Measurements from ENCODE around the gene CARD11. TPM values are rescaled to one million over a fixed set of nuclear protein-coding genes. Genes with fewer than 3 reads are reported as not detected.

The CARD11 gene
- polyA plus RNA-seq, 1 donor: 4.8 TPM

DNA sequence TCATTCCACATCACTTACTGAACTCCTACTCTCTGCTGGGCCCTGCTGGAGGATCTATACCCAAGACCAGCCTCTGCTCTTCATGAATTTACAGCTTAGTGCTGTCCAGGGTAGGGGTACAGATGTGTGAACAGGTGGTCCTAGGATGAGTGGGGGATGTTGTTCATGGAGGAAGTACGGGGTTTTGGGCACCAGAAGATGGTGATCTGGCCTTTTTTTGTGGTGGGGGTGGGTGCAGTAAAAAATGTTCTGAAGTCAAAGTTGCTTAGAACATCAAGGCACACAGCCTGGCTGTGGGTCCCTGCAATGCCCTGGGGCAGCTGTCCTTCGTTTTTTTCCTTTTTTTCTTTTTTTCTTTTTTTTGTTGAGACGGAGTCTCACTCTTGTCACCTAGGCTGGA lies 165.4 kb downstream of the CARD11 start:
- Histone ChIP-seq H3K27me3 (ENCODE audit: control insufficient read depth, insufficient read depth, low read length) (no peaks in the 10 kb centered on the region), H3K4me1 (ENCODE audit: control insufficient read depth, insufficient read depth, low read length) (no peaks in the 10 kb centered on the region), H3K36me3 (ENCODE audit: control insufficient read depth, insufficient read depth, low read length) (no peaks in the 10 kb centered on the region), H3K27ac (ENCODE audit: low read length) (no peak overlapping the region), H3K9me3 (ENCODE audit: control insufficient read depth, low read depth, low read length) (peaks cover 3% of the 10 kb centered on the region), H3K4me3 (ENCODE audit: low read length) (no peak overlapping the region)
- 92% methylated on average over 2 of the region's 3 CpGs for WGBS (ENCODE audit: insufficient coverage, low lambda C conversion rate)
- no peak for DNase-seq

GRCh38 chr7:2876031-2876731 lies 167.5 kb downstream of the CARD11 start:
- Histone ChIP-seq H3K4me3 (ENCODE audit: low read length) (no peak overlapping the region), H3K27me3 (ENCODE audit: control insufficient read depth, insufficient read depth, low read length) (no peaks in the 10 kb centered on the region), H3K9me3 (ENCODE audit: control insufficient read depth, low read depth, low read length) (peaks cover 3% of the 10 kb centered on the region), H3K36me3 (ENCODE audit: control insufficient read depth, insufficient read depth, low read length) (no peaks in the 10 kb centered on the region), H3K27ac (ENCODE audit: low read length) (no peak overlapping the region), H3K4me1 (ENCODE audit: control insufficient read depth, insufficient read depth, low read length) (no peaks in the 10 kb centered on the region)
- WGBS (ENCODE audit: insufficient coverage, low lambda C conversion rate): no CpG with 5 or more reads among the region's 24 CpGs
- no peak for DNase-seq

- no peak for DNase-seq
- Histone ChIP-seq H3K27ac (ENCODE audit: low read length) (no peak overlapping the region), H3K36me3 (ENCODE audit: control insufficient read depth, insufficient read depth, low read length) (no peaks in the 10 kb centered on the region), H3K27me3 (ENCODE audit: control insufficient read depth, insufficient read depth, low read length) (no peaks in the 10 kb centered on the region), H3K9me3 (ENCODE audit: control insufficient read depth, low read depth, low read length) (peaks cover 3% of the 10 kb centered on the region), H3K4me1 (ENCODE audit: control insufficient read depth, insufficient read depth, low read length) (peaks cover 3% of the 10 kb centered on the region), H3K4me3 (ENCODE audit: low read length) (no peak overlapping the region)
- 20% methylated on average over 1 of the region's 7 CpGs for WGBS (ENCODE audit: insufficient coverage, low lambda C conversion rate)
Measured at GRCh38 chr7:2873686-2874551, 169.7 kb downstream of the CARD11 start.

- peaks cover 3% of the 10 kb centered on the region for H3K4me1 ChIP-seq (ENCODE audit: control insufficient read depth, insufficient read depth, low read length)
- H3K27ac ChIP-seq (ENCODE audit: low read length): no peak overlapping the region
- no peaks in the 10 kb centered on the region for H3K27me3 ChIP-seq (ENCODE audit: control insufficient read depth, insufficient read depth, low read length)
- peaks cover 3% of the 10 kb centered on the region for H3K9me3 ChIP-seq (ENCODE audit: control insufficient read depth, low read depth, low read length)
- WGBS (ENCODE audit: insufficient coverage, low lambda C conversion rate): no CpG with 5 or more reads among the region's 10 CpGs
- H3K36me3 ChIP-seq (ENCODE audit: control insufficient read depth, insufficient read depth, low read length): no peaks in the 10 kb centered on the region
- no peak overlapping the region for H3K4me3 ChIP-seq (ENCODE audit: low read length)
- no peak for DNase-seq
Measured at GRCh38 chr7:2873146-2873545, 170.5 kb downstream of the CARD11 start.

DNA sequence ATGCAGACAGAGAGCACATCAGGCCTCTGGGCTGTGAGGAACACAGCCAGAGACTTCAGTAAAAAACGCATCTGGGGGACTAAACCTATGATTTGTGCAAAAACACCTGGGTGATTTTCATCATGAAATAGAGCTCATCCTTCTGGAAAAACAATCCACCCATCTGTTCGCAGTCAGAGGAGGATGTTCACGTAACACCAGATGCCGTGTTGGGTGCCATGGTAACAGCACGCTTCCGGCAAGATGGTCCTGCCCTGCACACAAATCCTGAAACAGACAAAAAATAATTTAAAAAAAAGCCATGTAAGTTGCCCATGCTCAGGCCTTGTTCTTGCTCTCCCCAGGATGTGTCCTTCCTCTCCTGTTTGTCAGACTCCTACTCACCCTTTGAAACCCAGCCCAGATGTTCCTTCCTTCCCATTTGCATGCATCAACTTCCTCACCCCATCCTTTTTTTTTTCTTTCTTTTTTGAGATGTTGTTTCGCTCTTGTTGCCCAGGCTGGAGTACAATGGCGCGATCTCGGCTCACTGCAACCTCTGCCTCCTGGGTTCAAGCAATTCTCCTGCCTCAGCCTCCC lies 171.3 kb downstream of the CARD11 start:
- H3K9me3 ChIP-seq (ENCODE audit: control insufficient read depth, low read depth, low read length): peaks cover 3% of the 10 kb centered on the region
- H3K36me3 ChIP-seq (ENCODE audit: control insufficient read depth, insufficient read depth, low read length): no peaks in the 10 kb centered on the region
- no peak overlapping the region for H3K4me3 ChIP-seq (ENCODE audit: low read length)
- no CpG with 5 or more reads among the region's 10 CpGs for WGBS (ENCODE audit: insufficient coverage, low lambda C conversion rate)
- no peak for DNase-seq
- peaks cover 3% of the 10 kb centered on the region for H3K4me1 ChIP-seq (ENCODE audit: control insufficient read depth, insufficient read depth, low read length)
- no peaks in the 10 kb centered on the region for H3K27me3 ChIP-seq (ENCODE audit: control insufficient read depth, insufficient read depth, low read length)
- no peak overlapping the region for H3K27ac ChIP-seq (ENCODE audit: low read length)

- Histone ChIP-seq H3K4me1 (ENCODE audit: control insufficient read depth, insufficient read depth, low read length) (peaks cover 3% of the 10 kb centered on the region), H3K27me3 (ENCODE audit: control insufficient read depth, insufficient read depth, low read length) (no peaks in the 10 kb centered on the region), H3K36me3 (ENCODE audit: control insufficient read depth, insufficient read depth, low read length) (no peaks in the 10 kb centered on the region), H3K27ac (ENCODE audit: low read length) (no peak overlapping the region), H3K4me3 (ENCODE audit: low read length) (no peak overlapping the region), H3K9me3 (ENCODE audit: control insufficient read depth, low read depth, low read length) (no peaks in the 10 kb centered on the region)
- DNase-seq: peak; percentile 40 to 41
- 67% methylated on average over 3 of the region's 10 CpGs for WGBS (ENCODE audit: insufficient coverage, low lambda C conversion rate)
Measured at GRCh38 chr7:2870471-2870931, 173.2 kb downstream of the CARD11 start.

GRCh38 chr7:2869981-2870380 lies 173.7 kb downstream of the CARD11 start:
- no peaks in the 10 kb centered on the region for H3K36me3 ChIP-seq (ENCODE audit: control insufficient read depth, insufficient read depth, low read length)
- H3K4me1 ChIP-seq (ENCODE audit: control insufficient read depth, insufficient read depth, low read length): peaks cover 3% of the 10 kb centered on the region
- no peak overlapping the region for H3K4me3 ChIP-seq (ENCODE audit: low read length)
- DNase-seq: no peak
- no CpG with 5 or more reads among the region's 15 CpGs for WGBS (ENCODE audit: insufficient coverage, low lambda C conversion rate)
- no peaks in the 10 kb centered on the region for H3K27me3 ChIP-seq (ENCODE audit: control insufficient read depth, insufficient read depth, low read length)
- H3K27ac ChIP-seq (ENCODE audit: low read length): no peak overlapping the region
- H3K9me3 ChIP-seq (ENCODE audit: control insufficient read depth, low read depth, low read length): no peaks in the 10 kb centered on the region

DNA sequence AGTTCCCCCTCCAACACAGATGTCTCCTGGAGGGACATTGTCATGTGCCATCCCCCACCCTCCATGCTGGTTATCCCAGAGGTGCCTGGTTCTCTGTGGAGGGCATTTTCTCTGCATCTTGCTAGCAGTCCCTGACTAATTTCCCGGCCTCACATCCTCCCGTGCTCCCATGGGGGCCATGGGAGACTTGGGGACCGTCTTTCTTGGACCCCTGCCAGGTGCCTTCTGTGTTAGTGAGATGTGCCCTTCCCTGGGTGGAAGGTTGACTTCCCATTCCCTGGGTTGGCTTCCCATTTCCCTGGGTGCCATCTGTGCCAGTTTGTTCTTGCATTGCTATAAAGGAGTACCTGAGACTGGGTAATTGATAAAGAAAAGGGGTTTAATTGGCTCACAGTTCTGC lies 177.1 kb downstream of the CARD11 start:
- DNase-seq: no peak
- no peak overlapping the region for H3K4me3 ChIP-seq (ENCODE audit: low read length)
- H3K27ac ChIP-seq (ENCODE audit: low read length): no peak overlapping the region
- H3K36me3 ChIP-seq (ENCODE audit: control insufficient read depth, insufficient read depth, low read length): no peaks in the 10 kb centered on the region
- H3K9me3 ChIP-seq (ENCODE audit: control insufficient read depth, low read depth, low read length): no peaks in the 10 kb centered on the region
- H3K4me1 ChIP-seq (ENCODE audit: control insufficient read depth, insufficient read depth, low read length): peaks cover 13% of the 10 kb centered on the region
- no CpG with 5 or more reads among the region's 3 CpGs for WGBS (ENCODE audit: insufficient coverage, low lambda C conversion rate)
- no peaks in the 10 kb centered on the region for H3K27me3 ChIP-seq (ENCODE audit: control insufficient read depth, insufficient read depth, low read length)

- H3K4me3 ChIP-seq (ENCODE audit: low read length): no peak overlapping the region
- WGBS (ENCODE audit: insufficient coverage, low lambda C conversion rate): 20% methylated on average over 1 of the region's 17 CpGs
- no peak overlapping the region for H3K27ac ChIP-seq (ENCODE audit: low read length)
- H3K27me3 ChIP-seq (ENCODE audit: control insufficient read depth, insufficient read depth, low read length): no peaks in the 10 kb centered on the region
- no peaks in the 10 kb centered on the region for H3K36me3 ChIP-seq (ENCODE audit: control insufficient read depth, insufficient read depth, low read length)
- peaks cover 10% of the 10 kb centered on the region for H3K4me1 ChIP-seq (ENCODE audit: control insufficient read depth, insufficient read depth, low read length)
- H3K9me3 ChIP-seq (ENCODE audit: control insufficient read depth, low read depth, low read length): no peaks in the 10 kb centered on the region
- DNase-seq: peak; percentile 53 to 59
Measured at GRCh38 chr7:2864999-2865670, 178.5 kb downstream of the CARD11 start.
